GM18499 (cell line): Measurements from ENCODE around the gene CHSY1.

Experiments used
- ATAC-seq: cut with Tn5 transposase; IDR thresholded peaks from one replicate; pipeline ENCODE4 v1.9.1; 2021; ENCODE audit warnings: moderate number of reproducible peaks; ENCODE audit not compliant: insufficient read depth, unreplicated experiment

Gene CHSY1

DNA sequence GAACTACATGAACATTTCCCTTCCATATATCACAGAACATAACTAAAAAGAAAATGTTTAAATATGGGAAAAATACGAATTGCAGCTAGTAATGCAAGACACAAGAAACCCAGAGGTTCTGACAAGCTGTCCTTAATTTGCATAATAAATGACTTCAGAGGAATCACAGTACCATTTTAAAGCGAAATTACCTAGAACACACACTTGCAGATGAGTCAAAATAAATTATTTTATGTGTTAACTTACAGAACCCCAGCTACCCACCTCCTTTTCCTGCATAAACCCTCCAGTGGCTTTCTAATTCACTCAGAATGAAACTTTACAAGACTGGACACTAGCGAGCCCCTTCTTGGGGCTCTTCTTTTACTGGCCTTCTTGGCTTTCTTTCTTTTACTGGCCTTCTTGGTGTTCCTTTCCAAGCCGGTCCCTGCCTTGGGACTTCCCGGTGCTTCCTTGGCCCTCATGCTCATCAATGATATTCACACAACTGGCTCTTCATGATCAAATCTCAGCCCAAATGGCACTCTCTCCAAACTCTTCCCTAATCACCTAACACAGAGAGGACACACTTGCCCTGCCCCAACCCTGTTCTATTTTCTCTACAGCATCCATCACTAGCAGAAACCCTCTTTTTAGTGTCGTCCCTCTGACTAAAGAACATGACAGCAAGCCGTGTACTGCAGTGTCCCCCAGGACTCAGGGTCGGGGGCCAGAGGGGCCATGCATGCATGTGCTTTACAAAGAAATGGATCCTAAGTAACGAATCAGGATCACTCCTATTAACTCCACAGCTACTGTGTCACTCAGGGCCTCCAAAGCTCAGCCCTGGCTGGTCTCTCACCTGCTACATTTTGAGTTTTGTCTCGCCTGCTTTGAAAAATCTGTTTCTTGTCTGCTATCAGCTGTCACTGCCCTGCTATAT, 4.8 kb downstream of the CHSY1 start:
- no peak for ATAC-seq

GRCh38 chr15:101246391-101246790, 5.5 kb downstream of the CHSY1 start:
- ATAC-seq, result no peak

- ATAC-seq, result no peak
These were observed 6.8 kb downstream of the CHSY1 start for GRCh38 chr15:101244889-101245668.

DNA sequence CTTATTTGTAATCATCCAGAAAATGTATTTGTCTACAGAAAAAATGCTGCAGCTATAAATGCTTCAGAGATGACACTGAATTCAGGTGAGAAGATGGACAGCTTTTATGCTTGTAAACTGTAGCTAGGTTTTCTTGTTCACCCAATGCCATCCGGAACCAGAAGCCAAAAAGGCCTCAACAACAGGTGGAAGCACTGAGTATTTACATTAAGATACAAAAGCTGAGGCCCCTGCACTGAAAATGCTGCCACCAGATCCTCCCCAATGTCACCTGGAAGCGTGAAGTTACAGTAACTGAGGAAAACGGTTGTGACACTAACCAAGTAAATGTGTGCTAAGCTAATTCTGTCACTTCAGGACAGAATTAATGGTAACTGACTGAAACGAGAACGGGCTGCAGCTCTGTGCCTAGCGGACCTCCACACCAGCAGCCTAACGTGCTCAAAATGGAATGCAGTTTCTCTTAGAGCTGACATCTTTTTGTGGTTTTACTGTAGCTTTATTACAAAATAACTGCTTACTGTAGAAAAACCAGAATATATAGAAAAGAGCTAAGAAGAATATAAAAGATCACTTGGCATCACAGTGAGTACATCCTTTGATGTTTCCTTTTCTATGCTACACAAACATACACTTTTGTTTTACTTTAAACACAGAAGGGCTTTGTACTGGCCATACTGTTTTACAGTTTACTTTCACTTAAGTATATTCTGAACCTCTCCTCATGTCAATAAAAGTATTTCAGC, 7.6 kb downstream of the CHSY1 start:
- no peak for ATAC-seq

DNA sequence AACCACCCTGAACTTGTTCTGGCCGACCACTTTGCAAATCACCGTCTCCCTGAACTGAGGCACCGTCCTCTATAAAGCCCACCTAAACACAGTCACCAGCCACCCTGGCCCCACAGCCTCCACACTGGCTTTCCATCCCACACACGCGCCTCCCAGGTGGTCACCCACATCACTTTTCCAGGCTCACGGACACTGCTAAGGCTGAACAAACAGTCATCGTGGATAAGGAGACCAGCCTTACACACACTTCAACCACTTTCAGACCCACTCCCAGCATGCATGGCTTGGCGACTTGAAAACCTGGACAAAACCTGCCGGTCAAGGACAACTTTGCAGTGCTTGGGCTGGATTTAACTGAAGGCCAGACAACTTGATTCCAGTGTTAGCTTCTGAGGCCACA, 8.4 kb downstream of the CHSY1 start:
- ATAC-seq, result no peak

GRCh38 chr15:101242999-101243336, 8.9 kb downstream of the CHSY1 start:
- no peak for ATAC-seq

DNA sequence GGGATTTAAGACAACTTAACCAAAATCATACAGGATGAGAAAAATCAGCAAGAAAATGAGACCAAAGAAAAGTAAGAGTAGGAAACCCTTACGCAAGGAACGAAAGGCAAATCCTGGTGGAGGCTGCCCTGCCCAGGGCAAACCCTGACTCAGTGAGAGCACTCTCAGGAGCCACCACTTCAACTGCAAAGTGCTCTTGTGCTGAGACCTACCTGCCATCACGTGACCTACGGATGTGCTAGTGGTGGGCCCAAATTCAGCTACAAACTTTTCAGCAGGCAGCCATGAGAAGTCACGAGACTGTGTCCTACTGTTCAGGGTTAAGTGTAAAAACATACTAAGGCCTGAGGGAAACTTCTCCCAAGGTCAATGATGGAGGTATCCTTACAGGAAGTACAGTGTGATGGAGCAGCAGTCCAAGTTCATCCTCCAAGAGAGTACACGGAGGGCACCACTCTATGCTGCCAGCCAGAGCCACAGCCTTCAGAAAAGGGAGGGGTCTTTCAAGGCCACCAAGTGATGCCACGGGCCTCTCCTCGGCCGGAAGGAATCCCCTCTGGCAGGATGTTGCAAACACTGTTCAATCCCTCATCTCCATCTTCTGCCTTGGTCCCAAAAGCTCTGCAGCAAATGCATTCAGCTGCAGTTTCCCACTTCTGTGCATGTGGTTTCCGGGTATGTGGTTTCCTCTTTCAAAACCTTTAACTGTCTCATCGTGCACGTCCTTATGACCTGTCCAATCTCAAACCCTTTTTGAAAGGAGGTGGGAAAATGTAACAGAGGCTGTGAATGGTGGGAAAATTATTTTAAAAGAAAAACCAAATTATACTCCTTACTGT, 9.5 kb downstream of the CHSY1 start:
- ATAC-seq, result peak; percentile 66

DNA sequence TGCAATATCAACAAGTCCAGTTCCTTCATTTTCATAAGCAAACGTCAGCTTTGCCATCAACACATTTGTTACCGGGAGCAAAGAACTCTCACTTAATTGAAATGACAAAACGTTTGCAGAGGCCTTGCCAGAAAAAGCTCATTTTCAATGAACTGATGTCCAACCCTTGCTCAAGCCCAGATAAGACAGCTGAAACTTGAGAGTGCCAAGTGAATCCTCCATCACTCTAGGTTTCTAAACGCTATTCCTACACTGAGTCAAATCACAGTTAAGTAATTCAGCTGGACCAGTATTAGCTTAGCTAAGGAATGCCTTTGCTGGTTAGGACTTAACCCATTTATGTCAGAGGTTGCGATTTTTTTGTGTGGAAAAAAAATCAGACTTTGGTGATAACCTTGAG, 11.5 kb downstream of the CHSY1 start:
- no peak for ATAC-seq

DNA sequence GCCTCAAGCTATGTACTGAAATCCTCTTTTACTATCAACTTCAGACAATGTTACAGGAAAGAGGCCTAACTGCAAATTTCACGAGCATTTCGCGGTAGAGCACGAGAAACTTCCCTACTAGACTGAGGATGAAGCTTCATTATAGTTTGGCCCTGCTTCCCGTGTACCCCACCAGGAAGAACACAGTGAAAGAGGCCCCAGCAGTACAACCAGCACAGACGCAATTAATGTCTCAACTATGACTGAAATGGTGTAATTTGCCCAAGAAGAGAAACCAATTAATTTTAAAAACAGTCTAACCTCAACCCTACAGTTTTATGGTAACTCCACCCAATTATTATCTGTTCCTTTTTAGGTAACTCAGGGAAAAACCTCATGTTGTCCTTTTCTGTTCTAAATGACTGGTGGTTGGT, 12.1 kb downstream of the CHSY1 start:
- no peak for ATAC-seq

- ATAC-seq, result no peak
These were observed 14.6 kb downstream of the CHSY1 start for GRCh38 chr15:101237251-101237650.

GRCh38 chr15:101233651-101234280, 18.1 kb downstream of the CHSY1 start:
- ATAC-seq, result no peak

- ATAC-seq, result no peak
These were observed 19.2 kb downstream of the CHSY1 start for GRCh38 chr15:101232677-101233076.

DNA sequence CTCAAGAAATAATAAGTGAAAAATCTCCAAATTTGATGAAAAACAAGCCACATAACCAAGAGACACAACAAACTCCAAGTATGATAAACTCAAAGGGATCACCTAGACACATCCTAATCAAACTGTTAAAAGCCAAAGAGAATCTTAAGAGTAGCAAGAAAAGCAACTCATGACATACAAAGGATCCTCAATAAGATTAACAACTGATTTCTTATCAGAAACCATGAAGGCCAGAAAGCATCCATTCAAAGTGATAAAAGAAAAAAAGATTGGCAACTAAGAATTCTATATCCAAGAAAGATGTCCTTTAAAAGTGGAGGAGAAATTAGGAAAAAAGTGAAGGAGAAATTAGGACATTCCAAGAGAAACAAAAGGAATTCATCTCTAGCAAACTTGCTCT, 23.5 kb downstream of the CHSY1 start:
- ATAC-seq, result no peak

- ATAC-seq, result no peak
These were observed 26.2 kb downstream of the CHSY1 start for GRCh38 chr15:101225658-101226057.

- no peak for ATAC-seq
These were observed 29.9 kb downstream of the CHSY1 start for GRCh38 chr15:101221902-101222301.

DNA sequence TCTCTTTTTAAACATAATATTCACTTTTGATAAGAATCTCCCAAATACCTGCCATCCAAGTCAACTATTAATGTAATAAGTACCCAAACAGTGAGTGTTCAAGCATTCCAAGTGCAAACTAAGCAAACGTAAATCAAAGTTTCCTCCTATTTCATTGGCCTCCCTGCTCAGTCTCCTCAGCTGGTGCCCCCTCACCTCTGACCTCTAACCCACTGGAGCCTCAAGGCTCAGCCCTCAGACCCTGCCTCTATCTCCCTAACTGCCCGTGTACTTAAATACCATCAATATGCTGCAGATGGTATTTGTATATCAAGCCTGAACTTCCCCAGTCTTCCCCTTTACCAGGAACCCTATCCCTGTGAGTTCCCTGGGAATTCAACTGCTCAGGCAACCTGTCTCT, 31.8 kb downstream of the CHSY1 start:
- no peak for ATAC-seq

DNA sequence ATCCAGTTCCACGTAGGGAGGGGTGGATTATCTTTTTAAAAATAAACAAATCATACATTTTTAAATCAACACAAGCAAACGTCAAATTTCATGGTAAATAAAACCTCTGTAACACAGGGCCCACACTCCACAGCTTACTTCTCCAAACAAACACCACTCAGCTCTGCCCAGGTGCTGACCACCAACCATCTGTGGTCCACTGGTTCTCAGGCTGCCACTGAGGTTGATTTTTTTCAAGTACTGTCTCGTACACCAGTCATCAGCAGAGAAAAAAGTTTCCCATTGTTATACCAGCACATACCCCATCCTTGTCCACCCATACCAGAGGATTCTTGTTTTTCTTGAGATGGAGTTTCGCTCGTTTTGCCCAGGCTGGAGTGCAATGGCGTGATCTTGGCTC, 32.4 kb downstream of the CHSY1 start:
- no peak for ATAC-seq

GRCh38 chr15:101217446-101217845, 34.4 kb downstream of the CHSY1 start:
- ATAC-seq, result no peak

DNA sequence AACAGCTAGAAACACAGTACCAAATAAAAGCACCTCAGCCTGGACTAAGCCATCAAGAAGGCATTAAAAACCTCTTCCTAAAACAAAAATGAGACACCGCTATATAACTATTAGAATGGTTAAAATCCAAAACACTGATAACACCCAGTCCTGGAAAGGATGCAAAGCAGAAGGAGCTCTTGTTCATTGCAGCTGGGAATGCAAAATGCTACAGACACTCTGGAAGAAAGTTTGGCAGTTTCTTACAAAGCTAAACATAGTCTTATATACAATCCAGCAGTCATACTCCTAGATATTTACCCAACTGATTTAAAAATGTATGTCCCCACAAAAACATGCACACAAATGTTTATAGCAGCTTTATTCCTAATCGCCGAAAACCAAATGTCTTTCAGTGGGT, 35.7 kb downstream of the CHSY1 start:
- ATAC-seq, result no peak

DNA sequence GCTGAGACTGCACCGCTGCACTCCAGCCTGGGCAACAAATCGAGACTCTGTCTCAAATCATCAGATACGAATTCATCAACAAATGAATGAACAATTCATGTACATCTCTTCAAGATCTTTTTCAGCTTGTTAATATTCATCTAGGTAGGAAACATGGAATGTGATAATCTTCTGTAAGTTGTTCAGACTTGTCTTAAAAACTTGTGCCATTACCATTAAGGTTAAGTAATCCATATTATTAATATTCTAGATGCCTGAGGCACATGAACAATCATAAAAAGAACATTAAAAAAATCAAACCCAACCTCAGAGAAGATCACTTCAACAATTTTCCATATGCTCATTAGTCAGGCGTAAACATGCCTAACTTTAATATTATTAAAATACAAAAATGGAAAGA, 36.2 kb downstream of the CHSY1 start:
- ATAC-seq, result no peak
